Endothelial cell of umbilical vein (primary cell): ENCODE data around the gene DNASE2. TPM values are rescaled to one million over a fixed set of nuclear protein-coding genes. Genes with fewer than 3 reads are reported as not detected.

ENCODE experiments used
- Bru-seq: library from RNA; stranded (reverse); fragments of 400-500 nt; gene quantifications from one replicate; lab custom pipeline; 2021; lab: Mats Ljungman, UMichigan
- BruChase-seq, 2 experiments: library from RNA; stranded (reverse); fragments of 400-500 nt; gene quantifications; one replicate each; lab custom pipeline; 2021; lab: Mats Ljungman, UMichigan
- BruUV-seq: library from RNA; stranded (reverse); fragments of 400-500 nt; replicated peaks from 2 replicates; lab custom pipeline; 2021; lab: Mats Ljungman, UMichigan
- CTCF ChIA-PET: fragments of 300-600, 350-600 bp; sonication (Branson Sonifier 250); formaldehyde crosslinking; loops from one replicate; lab custom pipeline; 2021; ENCODE audit warnings: antibody characterized with exemption, inconsistent platforms; lab: Charles Lee
- POLR2A ChIA-PET: fragments of 300-600, 350-600 bp; sonication (Branson Sonifier 250); formaldehyde crosslinking; loops from one replicate; lab custom pipeline; 2021; ENCODE audit warnings: antibody characterized with exemption, inconsistent platforms; lab: Charles Lee
- DNase-seq: peaks from one replicate; pipeline ENCODE4 v3.0.0-alpha.2; 2011; ENCODE audit warnings: low read depth, low spot score
- FAIRE-seq: peaks from 2 replicates; lab custom pipeline; 2011; peaks lifted over from hg19 to GRCh38; lab: Jason Lieb, UNC
- H2AFZ ChIP-seq: 2 replicates; pipeline ENCODE4 v1.6.0; 2012; ENCODE audit warnings: low read depth, low read length, control low read depth, inconsistent platforms
- H3K27ac ChIP-seq: 2 replicates; pipeline ENCODE4 v1.5.1; 2011; ENCODE audit warnings: low read depth, mild to moderate bottlenecking, control low read depth, low read length, moderate library complexity; ENCODE audit not compliant: insufficient read depth
- H3K27me3 ChIP-seq, 2 experiments: 2 replicates each; pipeline versions ENCODE4 v1.6.0 to v1.6.1; 2011; ENCODE audit warnings: low read length in 2 of 2, mixed read lengths in 1 of 2; ENCODE audit not compliant: control insufficient read depth in 2 of 2, insufficient read depth in 2 of 2
- H3K36me3 ChIP-seq, 2 experiments: 2 replicates in 1 of 2; 3 replicates in 1 of 2; pipeline ENCODE4 v1.5.1; 2011; ENCODE audit warnings: low read length in 2 of 2, mild to moderate bottlenecking in 1 of 2, moderate library complexity in 1 of 2; ENCODE audit not compliant: control insufficient read depth in 2 of 2, insufficient read depth in 2 of 2; ENCODE audit errors: extremely low read depth in 1 of 2
- H3K4me1 ChIP-seq: 3 replicates; pipeline ENCODE4 v1.5.1; 2011; ENCODE audit warnings: mild to moderate bottlenecking, low read length; ENCODE audit not compliant: control insufficient read depth, insufficient read depth; ENCODE audit errors: extremely low read depth
- H3K4me2 ChIP-seq: 2 replicates; pipeline ENCODE4 v1.6.1; 2011; ENCODE audit warnings: low read length, control low read depth, mixed read lengths; ENCODE audit not compliant: insufficient read depth
- H3K4me3 ChIP-seq, 3 experiments: fragments of 200-600 bp in 1 of 3; sonication (generic), shearing (Covaris generic) in 1 of 3; replicated peaks in 1 of 3; 2 replicates each; pipeline ENCODE4 v1.5.1; 2011 to 2016; ENCODE audit warnings: control low read depth in 3 of 3, low read length in 3 of 3, mild to moderate bottlenecking in 2 of 3, inconsistent platforms in 1 of 3, low read depth in 1 of 3, moderate library complexity in 1 of 3; ENCODE audit not compliant: insufficient read depth in 1 of 3
- H3K79me2 ChIP-seq: 2 replicates; pipeline ENCODE4 v1.6.0; 2012; ENCODE audit warnings: low read length, inconsistent platforms; ENCODE audit not compliant: control insufficient read depth, insufficient read depth
- H3K9ac ChIP-seq: replicated peaks from 2 replicates; pipeline ENCODE3; 2011; ENCODE audit warnings: low read length, control low read depth; ENCODE audit not compliant: insufficient read depth; ENCODE audit errors: extremely low read depth
- H3K9me1 ChIP-seq: replicated peaks from 3 replicates; pipeline ENCODE4 v1.6.0; 2011; ENCODE audit warnings: mild to moderate bottlenecking, low read length; ENCODE audit not compliant: control insufficient read depth, insufficient read depth; ENCODE audit errors: extremely low read depth
- H3K9me3 ChIP-seq: replicated peaks from 2 replicates; pipeline ENCODE4 v1.5.1; 2012; ENCODE audit warnings: low read length, inconsistent platforms; ENCODE audit not compliant: control insufficient read depth, insufficient read depth
- H4K20me1 ChIP-seq: replicated peaks from 2 replicates; pipeline ENCODE3; 2011; ENCODE audit warnings: mild to moderate bottlenecking, low read length; ENCODE audit not compliant: control insufficient read depth, insufficient read depth; ENCODE audit errors: extremely low read depth
- CTCF ChIP-seq, 2 donors: IDR thresholded peaks; 1 replicate in 1 of 2; 2 replicates in 1 of 2; pipeline ENCODE4 v1.5.1; 2011; ENCODE audit warnings: low read length in 2 of 2, mild to moderate bottlenecking in 2 of 2, moderate library complexity in 2 of 2, control low read depth in 1 of 2, inconsistent platforms in 1 of 2, low read depth in 1 of 2; ENCODE audit not compliant: insufficient read depth in 1 of 2; ENCODE audit errors: extremely low read depth in 1 of 2
- EZH2 ChIP-seq: IDR thresholded peaks from 2 replicates; pipeline ENCODE4 v1.6.1; 2012; ENCODE audit warnings: borderline replicate concordance, low read depth, mild to moderate bottlenecking, moderate library complexity, low read length, inconsistent platforms; ENCODE audit not compliant: severe bottlenecking
- FOS ChIP-seq: IDR thresholded peaks from 2 replicates; pipeline ENCODE4 v1.6.1; 2011; ENCODE audit warnings: mild to moderate bottlenecking, low read length, moderate library complexity, borderline replicate concordance; ENCODE audit not compliant: insufficient read depth
- GATA2 ChIP-seq: IDR thresholded peaks from 2 replicates; pipeline ENCODE4 v1.7.0; 2011; ENCODE audit warnings: low read depth, mild to moderate bottlenecking, moderate library complexity, mixed read lengths, low read length; ENCODE audit not compliant: insufficient read length, insufficient read depth
- JUN ChIP-seq: IDR thresholded peaks from 2 replicates; pipeline ENCODE4 v1.6.1; 2011; ENCODE audit warnings: borderline replicate concordance, low read depth; ENCODE audit not compliant: insufficient read length, insufficient read depth
- MAX ChIP-seq: IDR thresholded peaks from 2 replicates; pipeline ENCODE4 v1.6.1; 2011; ENCODE audit not compliant: insufficient read depth, insufficient read length
- MYC ChIP-seq: IDR thresholded peaks from one replicate; pipeline ENCODE4 v1.6.1; 2011; ENCODE audit warnings: mild to moderate bottlenecking, low read depth, low read length
- POLR2A ChIP-seq: IDR thresholded peaks from 2 replicates; pipeline ENCODE4 v1.6.1; 2012; ENCODE audit warnings: low read depth, mild to moderate bottlenecking, control low read depth, low read length
- POLR2AphosphoS5 ChIP-seq: IDR thresholded peaks from 2 replicates; pipeline ENCODE4 v1.6.1; 2012; ENCODE audit warnings: low read depth, mild to moderate bottlenecking, control low read depth, low read length, moderate library complexity; ENCODE audit not compliant: insufficient read depth
- dilution Hi-C: fragments of 300-500 bp; cut with MboI; formaldehyde crosslinking; loops from one replicate; pipeline ENCODE4 v1.15.0; 2019; ENCODE audit warnings: low sequenced_read_pairs; ENCODE audit not compliant: extremely low pct_ligation_motif_present
- intact Hi-C: fragments of 100-400 bp; cut with micrococcal nuclease; formaldehyde crosslinking; loops from one replicate; pipeline ENCODE4 v1.10.0; 2022
- long read RNA-seq: library from polyadenylated mRNA; stranded (forward); transcript quantifications from one replicate; pipeline ENCODE4 v2.0.0, GENCODE V29; 2021
- polyA minus RNA-seq, 3 experiments: library from RNA; depleted of rRNA, polyadenylated mRNA; stranded (reverse); fragments of >200 nt; gene quantifications; 1 replicate in 1 of 3; 2 replicates in 2 of 3; pipeline ENCODE4 v1.2.3, GENCODE V29; 2011
- polyA plus RNA-seq, 4 experiments: library from polyadenylated mRNA; depleted of rRNA in 3 of 4; stranded (reverse) in 3 of 4; unstranded in 1 of 4; fragments of >200 nt; gene quantifications; 2 replicates each; pipeline versions ENCODE4 v1.2.1 to v1.2.3, GENCODE V29; 2011 to 2012; ENCODE audit warnings: missing spikeins in 1 of 4
- total RNA-seq: library from RNA; stranded (reverse); gene quantifications from 2 replicates; pipeline ENCODE4 v1.2.3, GENCODE V29; 2021

Gene DNASE2
- 31.3 and 34.8 TPM in 2 replicates for total RNA-seq
- polyA plus RNA-seq, result 51.9 and 60.6 TPM in 2 replicates
- polyA plus RNA-seq (2011; cell fraction: cytosol; rRNA removed), result 33.5 and 38.1 TPM in 2 replicates
- 6.9 and 7.7 TPM in 2 replicates for polyA plus RNA-seq (2011; cell fraction: nucleus; rRNA removed)
- 35.9 and 36.7 TPM in 2 replicates for polyA plus RNA-seq (2012)
- 27.4 and 34.9 TPM in 2 replicates for polyA minus RNA-seq
- 29.0 TPM for polyA minus RNA-seq (2011; cell fraction: cytosol; rRNA and poly(A)+ RNA removed)
- 5.8 and 6.0 TPM in 2 replicates for polyA minus RNA-seq (2011; cell fraction: nucleus; rRNA and poly(A)+ RNA removed)
- Bru-seq, nascent RNA, result percentile 47 among the genes with signal in this experiment
- percentile 72 among the genes with signal in this experiment for BruChase-seq, experiment 1, labeled RNA remaining after a 6-hour chase
- BruChase-seq, experiment 2, labeled RNA remaining after a 2-hour chase, result percentile 55 among the genes with signal in this experiment
- long read RNA-seq, transcript DNASE2-201 (6 exons, 1,955 nt), result major isoform, 30 of 52 reads
- long read RNA-seq, partial matches to known transcripts, result 5 of 52 reads
- long read RNA-seq, other reads (novel, unspliced or antisense), result 16 of 52 reads

- peak; percentile 94 for FAIRE-seq
- no peaks in the 10 kb centered on the region for H3K79me2 ChIP-seq
- intact Hi-C loops (loop anchor here (2.0 kb wide), 1 partner anchor 38 kb away; the partner anchor contains the start of gene SYCE2), dilution Hi-C loops (no loop called here)
- no peaks in the 10 kb centered on the region for H3K9me1 ChIP-seq
- peaks cover 0 to 5% of the 10 kb centered on the region in 2 experiments for H3K36me3 ChIP-seq
- no peaks in the 10 kb centered on the region for H3K9me3 ChIP-seq
- POLR2A ChIA-PET, result interaction anchor here (1.1 kb wide), 1 partner anchor 10 kb away, joined by 4 read pairs; the partner anchor contains the start of gene GCDH
- TF ChIP-seq CTCF (IDR thresholded peaks at IDR 0.05; ENCODE audit: extremely low read depth in 1 of 2, insufficient read depth in 1 of 2, low read depth in 1 of 2, low read length in 2 of 2), result no peak
- no peak for TF ChIP-seq FOS
- no peak for TF ChIP-seq MAX
- TF ChIP-seq POLR2A, result peak; percentile 36
- TF ChIP-seq JUN, result no peak
- no peak for TF ChIP-seq MYC
- no peak for TF ChIP-seq EZH2
- peak; percentile 54 for TF ChIP-seq POLR2AphosphoS5
- no peak for TF ChIP-seq GATA2
- TSS peak; percentile 23 for BruUV-seq
- peak within 1 kb of the TSS; percentile 25 to 78 (median 49) for H3K4me3 ChIP-seq
- H2AFZ ChIP-seq, result peak within 1 kb of the TSS; percentile 70
- CTCF ChIA-PET, result interaction anchor here (1.1 to 3.5 kb wide), 7 partner anchors 10 to 121 kb away, joined by 3 to 22 read pairs (median 12); partner anchors contain the start of gene GCDH
- peak within 1 kb of the TSS; percentile 66 for H3K4me2 ChIP-seq
- peak within 1 kb of the TSS; percentile 56 for H3K9ac ChIP-seq
- H4K20me1 ChIP-seq, result no peaks in the 10 kb centered on the region
- peaks cover 9 to 20% of the 10 kb centered on the region in 2 experiments for H3K27me3 ChIP-seq
- H3K27ac ChIP-seq, result peak within 1 kb of the TSS; percentile 49
- DNase-seq, result peak; percentile 82
- peaks cover 4% of the 10 kb centered on the region for H3K4me1 ChIP-seq
Measured at GRCh38 chr19:12881172-12881808, at the start of gene DNASE2. Gene DNASE2, minus strand, starts transcription at chr19:12881449. Its CDS starts 74 bp downstream, at chr19:12881375.
